GM19328 (cell line): ENCODE results near the gene EXTL1.
"Not testable (repeated sequence)": the region's sequence is repeated elsewhere in the genome, so short reads cannot be mapped to it uniquely, and the experiment has no call there.

Source experiments
- ATAC-seq: cut with Tn5 transposase; IDR thresholded peaks from one replicate; pipeline ENCODE4 v1.9.1; 2021; ENCODE audit warnings: mild to moderate bottlenecking, moderate library complexity; ENCODE audit not compliant: unreplicated experiment

Gene EXTL1, protein sequence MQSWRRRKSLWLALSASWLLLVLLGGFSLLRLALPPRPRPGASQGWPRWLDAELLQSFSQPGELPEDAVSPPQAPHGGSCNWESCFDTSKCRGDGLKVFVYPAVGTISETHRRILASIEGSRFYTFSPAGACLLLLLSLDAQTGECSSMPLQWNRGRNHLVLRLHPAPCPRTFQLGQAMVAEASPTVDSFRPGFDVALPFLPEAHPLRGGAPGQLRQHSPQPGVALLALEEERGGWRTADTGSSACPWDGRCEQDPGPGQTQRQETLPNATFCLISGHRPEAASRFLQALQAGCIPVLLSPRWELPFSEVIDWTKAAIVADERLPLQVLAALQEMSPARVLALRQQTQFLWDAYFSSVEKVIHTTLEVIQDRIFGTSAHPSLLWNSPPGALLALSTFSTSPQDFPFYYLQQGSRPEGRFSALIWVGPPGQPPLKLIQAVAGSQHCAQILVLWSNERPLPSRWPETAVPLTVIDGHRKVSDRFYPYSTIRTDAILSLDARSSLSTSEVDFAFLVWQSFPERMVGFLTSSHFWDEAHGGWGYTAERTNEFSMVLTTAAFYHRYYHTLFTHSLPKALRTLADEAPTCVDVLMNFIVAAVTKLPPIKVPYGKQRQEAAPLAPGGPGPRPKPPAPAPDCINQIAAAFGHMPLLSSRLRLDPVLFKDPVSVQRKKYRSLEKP

DNA sequence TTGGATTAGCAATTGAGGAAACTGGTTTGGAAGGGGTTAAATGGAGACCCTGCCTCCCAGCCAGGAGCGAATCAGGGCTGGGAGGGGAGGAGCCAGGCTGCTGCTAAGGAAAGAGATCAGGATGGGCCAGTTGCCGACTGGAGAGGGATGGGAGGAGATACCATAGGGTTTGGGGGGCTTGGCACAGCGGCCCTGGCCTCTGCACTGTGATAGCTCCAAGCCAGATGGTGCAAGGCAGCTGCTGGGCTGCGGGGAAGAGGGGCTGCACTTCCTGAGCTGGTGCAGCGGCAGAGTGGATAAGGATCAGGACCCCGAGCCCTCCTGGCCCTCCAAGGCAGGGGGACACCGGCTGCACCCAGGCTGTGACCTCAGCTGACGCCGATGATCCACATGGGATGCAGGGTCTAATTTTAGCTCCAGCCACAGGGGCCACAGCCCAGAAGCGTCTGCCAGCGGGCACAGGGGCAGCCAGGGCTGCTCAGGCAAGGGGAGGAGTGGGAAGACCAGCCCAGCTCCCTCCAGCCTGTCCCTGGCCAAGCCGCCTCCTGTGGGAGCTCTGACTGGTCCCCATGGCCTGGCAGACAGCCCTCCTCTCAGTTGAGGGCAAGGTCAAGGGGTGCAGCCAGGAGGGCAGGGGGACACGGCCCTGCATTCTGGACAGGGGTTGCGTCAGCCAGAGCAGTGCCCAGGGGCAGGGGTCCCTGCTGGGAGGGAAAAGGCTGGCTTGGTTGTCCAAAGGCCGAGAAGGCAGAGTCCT is at the start of gene EXTL1:
TSS of gene EXTL1 (plus strand) at position 129 of the 757 bp plus-strand sequence. CDS start 872 bp downstream, outside the sequence.
- ATAC-seq: no peak

DNA sequence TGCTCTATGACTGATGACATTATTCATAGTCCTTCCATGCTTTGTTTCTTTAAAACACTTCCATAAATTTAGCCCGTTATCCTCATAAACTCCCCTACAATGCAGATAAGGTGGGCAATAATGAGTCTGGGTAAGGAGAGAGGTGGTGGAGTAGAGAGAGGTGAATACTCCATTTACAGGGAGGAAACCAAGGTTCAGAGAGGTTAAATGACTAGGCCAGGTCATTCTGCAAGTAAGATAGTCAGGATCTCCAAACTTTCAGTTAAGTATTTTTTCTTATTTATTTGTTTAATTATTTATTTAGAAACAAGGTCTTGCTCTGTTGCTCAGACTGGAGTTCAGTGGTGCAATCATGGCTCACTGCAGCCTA is 49.8 kb upstream of the EXTL1 start:
- no peak for ATAC-seq

DNA sequence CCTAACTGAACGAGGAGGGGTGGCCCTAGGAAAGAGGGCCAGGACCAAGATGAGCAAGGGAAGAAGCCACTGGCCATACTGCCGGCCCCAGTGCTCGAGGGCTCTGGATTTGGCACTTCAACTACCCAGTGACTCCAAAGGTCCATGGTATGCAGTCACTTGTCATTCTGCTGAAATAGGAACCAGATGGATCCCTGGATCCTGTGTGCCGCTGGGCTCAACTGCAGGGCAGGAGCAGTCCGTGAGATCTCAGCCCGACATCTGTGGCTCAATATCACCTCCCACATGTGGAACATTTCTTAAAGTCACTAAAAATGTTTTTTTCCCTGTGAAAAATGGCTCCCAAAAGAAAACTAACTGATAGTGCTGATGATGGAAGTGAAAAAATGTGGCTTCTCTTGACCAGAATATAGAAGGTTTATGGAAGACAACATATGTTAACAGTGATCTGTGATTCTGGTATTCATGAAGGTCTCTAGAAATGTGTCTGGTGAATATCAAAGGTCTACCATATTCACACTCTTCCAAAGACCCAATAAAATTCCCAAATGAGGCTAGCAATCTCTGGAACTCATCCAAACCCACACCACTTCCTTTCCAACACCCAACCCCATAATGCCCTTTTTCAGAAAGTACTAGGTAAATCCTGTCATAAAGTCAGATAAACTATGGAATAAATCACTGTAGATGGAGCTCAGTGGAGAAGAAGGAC is 47.8 kb upstream of the EXTL1 start:
- ATAC-seq: no peak

DNA sequence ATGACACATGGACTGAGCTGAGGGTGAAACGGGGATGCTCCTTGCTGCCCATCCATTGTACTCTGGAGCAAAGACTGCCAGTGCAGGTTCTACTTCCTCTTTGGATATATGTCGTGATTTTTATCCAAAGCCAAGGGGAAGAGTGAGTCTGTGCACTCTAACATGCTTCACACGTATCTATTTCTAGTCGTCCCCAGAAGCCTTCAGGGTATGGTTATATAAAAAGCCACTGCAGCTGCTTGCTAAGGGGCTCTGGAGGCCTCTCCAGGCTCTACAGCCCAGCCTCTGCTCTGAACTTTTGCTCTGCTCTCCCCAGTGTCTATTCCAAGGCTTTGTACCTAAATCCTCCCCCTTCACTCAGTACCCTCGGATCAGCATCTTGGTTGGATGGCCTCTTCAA is 43.8 kb upstream of the EXTL1 start:
- no peak for ATAC-seq

DNA sequence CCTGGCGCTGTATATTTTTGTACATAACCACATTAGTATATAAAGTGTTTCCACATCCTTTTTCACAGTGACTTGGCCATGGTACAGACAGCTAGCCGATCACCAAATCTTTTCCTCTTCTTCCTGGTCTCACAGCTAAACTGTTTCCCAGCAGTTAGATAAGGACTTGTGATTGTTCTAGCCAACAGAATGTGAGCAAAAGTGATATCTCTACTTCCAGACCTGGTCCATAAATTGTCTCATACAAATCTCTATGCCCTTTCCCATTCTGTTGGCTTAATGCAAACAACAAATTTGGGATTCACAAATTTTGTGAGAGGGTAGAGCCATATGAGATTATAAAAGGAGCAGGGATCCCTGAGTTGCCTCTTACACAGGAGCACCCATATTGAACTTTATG is 43.2 kb upstream of the EXTL1 start:
- no peak for ATAC-seq

DNA sequence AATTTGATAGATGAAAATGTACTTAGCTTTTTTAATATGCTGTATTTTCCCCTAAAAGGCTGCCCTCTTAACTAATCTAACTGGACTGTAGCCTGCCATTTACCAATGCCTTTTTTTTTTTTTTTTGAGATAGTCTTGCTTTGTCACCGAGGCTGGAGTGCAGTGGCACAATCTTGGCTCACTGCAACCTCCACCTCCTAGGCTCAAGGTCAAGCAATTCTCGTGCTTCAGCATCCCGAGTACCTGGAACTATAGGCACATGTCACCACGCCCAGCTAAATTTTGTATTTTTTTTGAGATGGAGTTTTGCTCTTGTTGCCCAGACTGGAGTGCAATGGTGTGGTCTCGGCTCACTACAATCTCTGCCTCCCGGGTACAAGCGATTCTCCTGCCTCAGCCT is 42.4 kb upstream of the EXTL1 start:
- ATAC-seq: no peak

DNA sequence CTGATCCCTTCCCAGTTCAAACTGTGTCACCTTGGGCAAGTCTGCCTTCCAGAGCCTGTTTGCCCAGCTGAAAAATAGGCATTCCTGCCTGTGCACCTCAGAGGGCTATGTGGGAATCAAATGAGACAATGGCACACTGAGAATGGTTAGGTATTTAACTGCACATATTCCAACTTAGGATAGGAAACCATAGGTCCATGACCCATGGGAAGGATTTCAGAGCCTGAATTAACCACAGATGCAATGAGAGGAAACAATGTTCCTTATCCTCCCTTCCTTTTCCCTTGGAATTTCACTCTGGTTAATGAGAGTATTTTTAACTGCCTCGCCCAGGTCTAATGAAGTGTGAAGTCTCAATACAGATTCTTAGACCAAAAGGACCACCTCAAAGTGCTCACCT is 36.4 kb upstream of the EXTL1 start:
- ATAC-seq: no peak

DNA sequence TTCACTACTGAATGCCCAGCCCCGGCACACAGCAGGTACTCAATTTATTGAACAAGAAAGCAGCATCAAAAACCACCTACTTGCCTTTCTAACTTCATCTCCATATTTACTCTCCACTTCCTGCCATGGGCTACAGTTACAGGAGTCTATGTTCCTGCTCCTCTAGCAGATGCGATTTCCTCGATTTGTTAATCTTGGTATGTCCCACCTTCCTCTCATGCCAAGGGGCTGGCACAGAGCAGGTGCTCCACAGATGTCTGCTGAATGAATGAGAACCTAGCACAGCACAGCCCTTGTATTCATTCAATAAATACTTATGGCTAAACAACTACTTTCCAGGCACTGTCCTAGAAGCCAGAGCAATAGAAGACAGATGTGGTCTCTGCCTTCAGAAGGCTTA is 35.9 kb upstream of the EXTL1 start:
- no peak for ATAC-seq

DNA sequence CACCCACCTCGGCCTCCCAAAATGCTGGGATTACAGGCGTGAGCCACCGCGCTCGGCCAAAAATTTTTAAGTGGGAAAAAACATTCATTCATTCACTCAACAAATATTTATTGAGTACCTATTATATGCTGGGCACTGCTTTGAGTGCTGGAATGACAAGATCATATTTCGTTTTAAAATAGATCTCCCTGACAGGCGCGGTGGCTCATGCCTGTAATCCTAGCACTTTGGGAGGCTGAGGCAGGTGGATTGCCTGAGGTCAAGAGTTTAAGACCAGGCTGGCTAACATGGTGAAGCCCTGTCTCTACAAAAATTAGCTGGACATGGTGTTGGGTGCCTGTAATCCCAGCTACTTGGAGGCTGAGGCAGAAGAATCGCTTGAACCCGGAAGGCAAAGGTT is 34.8 kb upstream of the EXTL1 start:
- ATAC-seq: not testable (repeated sequence)

DNA sequence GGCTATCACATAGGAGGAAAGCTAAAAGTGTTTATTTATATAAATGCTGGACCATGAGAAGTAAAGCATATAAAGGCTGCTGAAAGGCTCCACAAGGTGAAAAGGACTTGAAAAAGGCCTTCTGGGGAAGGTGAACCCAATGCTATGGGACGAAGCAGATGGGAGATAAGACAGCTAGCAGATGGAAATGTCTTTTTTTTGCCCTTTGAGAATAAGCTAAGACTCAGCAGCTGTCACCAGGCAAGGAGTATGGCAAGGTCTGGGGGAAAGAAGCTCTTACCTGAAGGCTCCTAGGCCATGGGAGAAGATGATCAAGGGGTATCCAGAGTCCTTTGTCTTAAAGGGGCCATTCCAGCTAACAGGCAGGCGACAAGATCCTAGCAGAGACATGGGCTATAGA is 33.6 kb upstream of the EXTL1 start:
- ATAC-seq: no peak

DNA sequence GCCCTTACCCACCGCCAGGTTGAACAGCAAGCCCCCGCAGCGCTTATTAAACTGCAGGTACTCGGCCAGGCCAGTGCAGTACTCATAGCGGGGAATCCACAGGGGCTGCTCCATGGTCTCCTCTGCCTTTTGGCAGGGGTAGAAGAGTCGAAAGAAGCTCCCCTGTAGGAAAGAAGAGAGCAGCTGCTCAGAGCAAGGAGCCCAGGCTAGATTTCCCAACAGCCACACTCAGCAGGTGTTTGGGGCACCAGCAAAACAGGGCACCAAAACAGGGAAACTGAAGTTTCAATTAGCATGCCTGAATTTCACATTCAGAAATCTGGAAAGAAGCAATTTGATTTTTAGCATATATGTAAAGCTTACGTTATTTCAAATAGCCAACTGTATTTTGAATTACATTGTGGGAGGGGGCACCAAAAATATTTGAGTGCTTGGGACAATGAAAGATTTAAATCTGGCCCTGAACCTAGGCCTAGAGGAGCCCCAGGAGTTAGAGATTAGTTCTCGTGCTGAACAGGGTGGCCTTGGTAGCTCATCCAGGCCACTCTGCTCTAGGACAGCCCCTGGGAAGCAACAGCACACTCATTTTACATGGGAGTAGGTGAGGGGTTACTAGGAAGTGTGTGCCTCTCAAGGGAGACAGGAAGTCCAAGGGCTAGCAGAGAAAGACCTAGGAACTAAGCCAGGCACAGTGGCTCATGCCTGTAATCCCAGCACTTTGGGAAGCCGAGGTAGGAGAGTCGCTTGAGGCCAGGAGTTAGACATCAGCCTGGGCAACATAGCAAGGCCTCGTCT is 31.9 kb upstream of the EXTL1 start:
- ATAC-seq: no peak

DNA sequence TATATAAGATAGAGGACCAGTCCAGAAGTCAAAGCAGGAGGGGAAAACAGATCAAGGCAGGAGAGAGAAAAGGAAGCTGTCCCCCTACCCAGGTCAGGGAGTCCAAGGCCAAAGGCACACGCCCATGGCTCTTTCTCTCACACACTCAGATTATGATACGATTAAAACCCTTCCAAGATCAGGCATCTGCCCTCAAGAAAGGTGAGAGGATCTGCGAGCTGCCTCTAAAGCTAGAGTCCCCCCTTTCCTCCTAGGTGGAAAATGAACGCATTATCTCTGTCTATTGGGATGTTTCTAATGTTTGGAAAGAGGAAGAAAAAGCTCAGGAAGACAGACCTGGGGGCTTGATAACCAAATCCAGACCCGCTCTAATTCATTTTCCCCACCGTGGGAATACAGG is 31.3 kb upstream of the EXTL1 start:
- no peak for ATAC-seq

DNA sequence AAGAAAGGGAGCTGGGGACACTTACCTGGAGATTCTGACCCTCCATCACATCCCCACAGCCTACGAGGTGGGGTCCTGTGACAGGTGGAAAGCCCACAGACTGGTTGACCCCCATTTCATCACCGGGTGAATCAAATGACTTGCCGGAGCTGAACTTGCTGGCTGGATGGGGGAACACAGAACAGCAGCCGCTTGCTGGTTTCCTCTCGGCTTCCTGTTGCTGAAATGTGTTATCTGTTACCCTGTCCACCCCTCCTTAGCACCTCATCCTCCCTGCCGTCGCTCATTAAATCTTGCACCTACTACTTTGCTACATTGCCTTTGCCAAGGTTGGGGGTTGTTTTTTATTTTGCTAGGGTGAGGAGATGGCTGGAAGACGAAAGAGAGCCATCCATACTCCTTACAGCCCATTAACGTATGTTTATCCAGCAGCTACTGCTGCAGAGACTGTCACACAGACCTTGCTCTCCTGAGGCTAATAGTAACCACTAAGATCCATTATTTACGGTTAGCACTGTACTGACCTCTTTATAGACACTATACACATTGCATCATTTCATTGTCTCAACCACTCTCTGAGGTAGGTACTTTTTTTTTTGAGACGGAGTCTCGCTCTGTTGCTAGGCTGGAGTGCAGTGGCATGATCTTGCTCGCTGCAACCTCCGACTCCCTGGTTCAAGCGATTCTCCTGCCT is 30.7 kb upstream of the EXTL1 start:
- no peak for ATAC-seq

DNA sequence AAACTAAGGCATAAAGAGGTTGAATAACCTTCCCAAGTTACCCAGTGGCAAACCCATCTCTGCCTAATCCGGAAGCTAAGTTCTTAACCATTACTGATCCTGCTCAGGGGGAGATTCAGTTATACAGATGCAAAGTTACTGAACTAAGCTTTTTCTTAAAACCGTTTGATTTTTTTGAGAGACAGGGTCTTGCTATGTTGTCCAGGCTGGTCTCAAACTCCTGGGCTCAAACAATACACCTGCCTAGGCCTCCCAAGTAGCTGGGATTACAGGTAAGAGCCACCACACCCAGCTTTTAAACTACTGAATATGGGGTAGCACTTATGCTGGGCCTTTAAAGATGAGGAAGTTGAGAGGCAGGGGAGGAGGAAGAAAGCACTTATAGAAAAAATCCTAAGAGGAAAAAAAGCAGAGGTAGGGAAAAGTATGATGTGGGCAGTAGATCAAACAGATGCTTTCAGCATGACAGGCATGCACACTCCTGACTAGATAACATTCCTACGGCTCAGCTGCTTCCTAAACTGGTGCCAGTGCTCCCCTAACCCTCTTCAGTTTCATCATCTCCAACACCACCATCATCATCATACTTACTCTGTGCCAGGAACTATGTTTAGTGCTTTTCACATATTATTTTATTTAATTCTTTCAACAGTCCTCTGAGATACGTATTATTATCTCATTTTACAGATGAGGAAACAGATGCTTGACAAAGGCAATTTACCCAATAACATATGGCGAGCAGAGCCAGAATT is 29.5 kb upstream of the EXTL1 start:
- no peak for ATAC-seq

DNA sequence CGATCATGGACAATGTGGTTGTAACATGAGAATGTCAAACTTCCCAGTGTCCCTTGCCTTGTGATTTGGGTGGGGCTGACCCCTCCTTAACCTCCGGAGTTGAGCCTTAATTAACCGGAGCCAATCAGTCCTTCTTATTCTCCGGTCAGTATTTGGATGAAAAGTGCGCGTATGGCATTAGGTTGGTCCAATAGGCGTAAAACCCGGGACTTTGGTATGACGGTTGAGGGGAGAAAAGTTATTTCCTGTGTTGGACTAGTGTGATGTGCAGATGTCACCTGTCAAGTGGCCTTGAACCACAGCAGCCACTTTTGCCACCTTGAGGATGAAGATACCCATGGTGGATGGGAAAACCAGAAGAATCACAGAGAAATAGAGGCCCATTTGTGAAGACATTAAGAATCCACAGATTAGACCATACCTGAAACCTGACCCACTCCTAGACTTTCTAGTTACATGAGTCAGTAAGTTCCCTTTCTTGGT is 28.8 kb upstream of the EXTL1 start:
- ATAC-seq: no peak

DNA sequence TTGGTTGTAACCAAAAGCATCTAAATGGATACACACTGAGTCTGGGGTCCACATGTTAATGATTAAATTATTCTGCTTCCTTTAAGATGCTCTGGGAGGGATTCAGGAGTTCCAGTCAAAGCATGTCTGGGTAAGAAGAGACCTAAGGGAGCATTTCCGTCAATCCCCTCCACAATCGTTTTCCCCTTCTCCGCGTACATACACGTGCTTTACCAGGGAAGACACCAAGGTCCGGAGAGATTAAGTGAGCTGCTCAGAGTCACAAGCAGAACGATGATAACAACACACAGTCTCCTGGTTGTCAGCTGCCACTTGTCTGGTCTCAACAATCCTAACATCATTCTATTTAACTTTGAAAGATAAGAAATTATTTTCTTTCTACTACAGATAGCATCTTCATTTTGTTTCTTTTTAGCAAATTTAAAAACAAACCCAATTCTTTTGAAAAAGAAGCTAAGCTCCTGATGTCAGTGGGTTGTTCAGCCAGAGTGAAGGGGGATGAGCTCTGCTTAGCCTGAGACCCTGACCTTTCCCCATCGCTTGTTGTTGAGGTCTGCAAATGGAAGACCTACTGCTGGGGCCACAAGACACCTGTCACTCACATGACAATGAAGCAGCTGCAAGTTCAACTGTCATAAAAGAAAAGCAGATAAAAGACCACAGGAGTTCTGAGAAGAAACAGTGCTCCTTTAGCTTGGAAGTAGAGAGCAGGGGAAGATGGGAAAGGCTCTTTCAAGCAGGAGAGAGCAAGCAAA is 28.2 kb upstream of the EXTL1 start:
- ATAC-seq: no peak

DNA sequence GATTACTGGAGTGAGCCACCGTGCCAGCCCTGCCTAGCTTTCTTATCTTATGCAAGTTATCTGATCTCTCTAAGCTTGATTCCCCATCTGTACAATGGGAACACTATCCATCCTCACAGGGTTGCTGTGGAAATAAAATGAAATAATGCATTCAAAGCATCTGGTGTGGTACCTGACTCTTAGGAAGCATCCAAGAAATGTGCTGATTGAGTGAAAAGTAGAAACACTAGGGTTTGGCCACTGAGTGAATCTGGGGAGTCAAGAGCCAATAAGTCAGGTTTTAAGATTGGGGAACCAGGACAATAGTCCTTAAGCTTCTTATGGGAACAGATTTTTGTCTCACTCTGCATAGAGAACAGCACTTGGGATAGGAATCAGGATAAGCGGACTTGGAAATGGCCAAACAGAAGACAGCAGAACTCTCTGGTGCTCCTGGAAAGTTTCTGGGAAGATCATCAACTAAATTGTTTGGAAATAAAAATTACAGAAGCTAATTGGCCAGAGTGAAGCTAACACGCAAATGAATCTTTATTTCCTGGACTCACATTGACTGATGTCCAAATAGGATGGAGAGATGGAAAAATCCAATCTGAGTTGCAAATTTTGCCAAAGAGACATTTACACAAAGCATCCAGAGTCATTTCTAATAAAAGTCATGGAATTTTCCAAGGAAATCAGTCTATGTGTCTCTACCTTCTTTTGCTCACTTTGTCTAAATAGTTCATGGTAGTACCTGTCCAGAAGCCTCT is 27.0 kb upstream of the EXTL1 start:
- no peak for ATAC-seq
